Neural crest cell (in vitro differentiated cells): ENCODE results near the gene RBM46. TPM values are rescaled to one million over a fixed set of nuclear protein-coding genes. Genes with fewer than 3 reads are reported as not detected.

ENCODE experiments used
- DNase-seq: peaks from one replicate; pipeline ENCODE4 v3.0.0; 2021; ENCODE audit warnings: low read depth, mixed read lengths, low spot score
- H3K27ac Mint-ChIP-seq: one replicate; pipeline ENCODE4 v1.8.0; 2021; ENCODE audit warnings: mild to moderate bottlenecking, mixed read lengths; ENCODE audit not compliant: unreplicated experiment
- H3K27me3 Mint-ChIP-seq: 2 replicates; pipeline ENCODE4 v1.8.0; 2021; ENCODE audit warnings: low read depth, mild to moderate bottlenecking, mixed read lengths
- H3K36me3 Mint-ChIP-seq: 2 replicates; pipeline ENCODE4 v1.8.0; 2021; ENCODE audit warnings: low read depth, mild to moderate bottlenecking, mixed read lengths
- H3K4me1 Mint-ChIP-seq: 2 replicates; pipeline ENCODE4 v1.8.0; 2021; ENCODE audit warnings: mixed read lengths
- H3K4me3 Mint-ChIP-seq: one replicate; pipeline ENCODE4 v1.8.0; 2021; ENCODE audit warnings: mild to moderate bottlenecking, mixed read lengths
- H3K9me3 Mint-ChIP-seq: 2 replicates; pipeline ENCODE4 v1.8.0; 2021; ENCODE audit warnings: mixed read lengths
- long read RNA-seq: library from polyadenylated mRNA; unstranded; transcript quantifications from one replicate; pipeline ENCODE4 v2.0.0, GENCODE V29; 2020
- total RNA-seq: library from RNA; stranded (reverse); gene quantifications from 2 replicates; pipeline ENCODE4 v1.2.1, GENCODE V29; 2021
- TF ChIP-seq, protein P1 (sequence below): fragments of 200-600 bp; sonication (generic); conservative IDR thresholded peaks from 2 replicates; pipeline ENCODE4 v1.5.0; 2021; ENCODE audit warnings: antibody characterized with exemption, mild to moderate bottlenecking

RBM46 gene
- not detected in 2 replicates for total RNA-seq
- long read RNA-seq: 0 reads

DNA sequence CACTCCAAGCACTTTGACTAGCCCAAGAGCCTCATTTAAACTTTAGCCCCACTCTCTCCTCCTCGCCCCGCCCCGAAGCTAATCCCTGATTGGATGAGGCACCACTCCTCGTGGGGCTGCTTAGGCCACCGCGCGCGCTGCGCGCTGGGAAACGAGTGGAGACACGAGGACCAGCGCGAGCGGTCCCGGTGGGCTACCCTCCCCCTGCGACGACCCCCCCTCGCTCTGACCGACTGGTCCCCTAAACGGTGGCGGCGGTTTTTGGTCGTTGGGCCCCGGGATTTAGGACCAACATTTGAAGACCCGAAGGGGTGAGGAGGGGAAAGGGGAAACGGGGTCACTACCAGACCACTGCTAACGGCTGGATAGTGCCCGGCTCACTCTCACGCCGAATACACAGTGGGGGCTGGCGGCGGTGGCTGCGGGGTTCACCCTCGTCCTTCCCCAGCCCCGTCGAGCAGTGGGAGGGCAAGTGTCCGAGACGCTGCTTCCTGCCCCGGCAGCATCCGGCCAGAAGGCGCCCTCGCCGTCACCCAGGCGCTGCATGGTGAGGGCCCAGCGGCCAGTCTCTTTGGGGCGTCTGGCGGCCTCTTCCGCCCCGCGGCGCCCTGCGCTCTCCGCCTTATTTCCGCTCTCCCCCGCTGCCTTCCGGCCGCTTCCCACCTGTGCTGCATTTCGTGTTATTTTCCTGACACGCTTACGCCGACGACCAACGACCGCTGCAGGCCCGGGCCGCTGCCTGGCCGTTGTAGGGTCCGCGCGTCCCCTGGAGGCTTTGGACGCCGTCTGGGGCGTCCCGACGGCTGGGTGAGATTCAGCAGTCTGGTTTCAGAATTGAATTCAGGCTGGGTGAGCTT is at the start of gene RBM46:
TSS of gene RBM46 (plus strand) at position 147 of the 857 bp plus-strand sequence. CDS start 15,481 bp downstream, outside the sequence.
- TF ChIP-seq, protein P1, sequence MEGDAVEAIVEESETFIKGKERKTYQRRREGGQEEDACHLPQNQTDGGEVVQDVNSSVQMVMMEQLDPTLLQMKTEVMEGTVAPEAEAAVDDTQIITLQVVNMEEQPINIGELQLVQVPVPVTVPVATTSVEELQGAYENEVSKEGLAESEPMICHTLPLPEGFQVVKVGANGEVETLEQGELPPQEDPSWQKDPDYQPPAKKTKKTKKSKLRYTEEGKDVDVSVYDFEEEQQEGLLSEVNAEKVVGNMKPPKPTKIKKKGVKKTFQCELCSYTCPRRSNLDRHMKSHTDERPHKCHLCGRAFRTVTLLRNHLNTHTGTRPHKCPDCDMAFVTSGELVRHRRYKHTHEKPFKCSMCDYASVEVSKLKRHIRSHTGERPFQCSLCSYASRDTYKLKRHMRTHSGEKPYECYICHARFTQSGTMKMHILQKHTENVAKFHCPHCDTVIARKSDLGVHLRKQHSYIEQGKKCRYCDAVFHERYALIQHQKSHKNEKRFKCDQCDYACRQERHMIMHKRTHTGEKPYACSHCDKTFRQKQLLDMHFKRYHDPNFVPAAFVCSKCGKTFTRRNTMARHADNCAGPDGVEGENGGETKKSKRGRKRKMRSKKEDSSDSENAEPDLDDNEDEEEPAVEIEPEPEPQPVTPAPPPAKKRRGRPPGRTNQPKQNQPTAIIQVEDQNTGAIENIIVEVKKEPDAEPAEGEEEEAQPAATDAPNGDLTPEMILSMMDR: no peak
- Mint-ChIP-seq H3K4me3 (no peak within 1 kb of the TSS), H3K36me3 (no peaks in the 10 kb centered on the region), H3K27me3 (peaks cover 2% of the 10 kb centered on the region), H3K4me1 (no peaks in the 10 kb centered on the region), H3K9me3 (no peaks in the 10 kb centered on the region), H3K27ac (no peak within 1 kb of the TSS)
- no peak for DNase-seq

DNA sequence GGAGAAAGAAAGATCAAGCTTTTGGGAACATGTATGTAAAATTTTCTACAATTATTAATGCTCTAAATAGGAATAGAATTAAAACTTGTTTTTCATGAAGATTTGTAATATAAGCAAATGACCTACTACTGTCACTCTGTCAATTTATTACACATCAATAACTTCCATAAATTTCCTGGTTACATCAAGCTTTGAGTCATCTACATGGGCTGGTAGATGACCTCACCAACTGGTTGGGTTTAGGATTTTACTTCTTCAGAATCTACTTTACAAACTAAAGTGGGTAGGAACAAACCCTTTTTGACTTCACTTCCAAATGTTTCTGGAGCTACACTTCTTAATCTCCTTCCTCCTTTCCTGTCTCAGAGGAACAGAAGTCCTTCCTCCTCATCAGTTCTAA is 49.3 kb upstream of the RBM46 start:
- Mint-ChIP-seq H3K27me3 (peaks cover 48% of the 10 kb centered on the region), H3K36me3 (no peaks in the 10 kb centered on the region), H3K4me3 (no peak overlapping the region), H3K9me3 (no peaks in the 10 kb centered on the region), H3K27ac (no peak overlapping the region), H3K4me1 (peaks cover 10% of the 10 kb centered on the region)
- DNase-seq: no peak
- TF ChIP-seq, protein P1: no peak

DNA sequence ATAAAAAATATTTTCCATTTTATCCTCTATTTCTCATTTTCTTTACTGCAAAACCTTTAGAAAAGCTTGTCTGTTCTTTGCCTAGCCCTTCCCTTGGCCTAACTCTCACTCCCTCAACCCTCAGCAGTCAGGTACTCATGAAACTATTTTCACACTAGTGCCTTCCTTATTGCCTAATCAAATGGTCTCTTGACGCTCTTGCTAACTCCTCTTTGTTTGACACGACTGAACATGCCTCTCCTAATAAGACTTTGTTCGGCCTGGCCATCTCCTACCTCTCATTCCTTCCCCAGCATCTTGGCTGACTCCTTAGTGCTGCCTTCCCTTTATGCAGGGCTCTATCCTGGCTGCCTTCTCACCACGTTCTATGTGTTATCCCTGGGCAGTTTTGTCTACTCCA is 48.4 kb upstream of the RBM46 start:
- TF ChIP-seq, protein P1: no peak
- DNase-seq: no peak
- H3K27me3 Mint-ChIP-seq: peaks cover 42% of the 10 kb centered on the region
- no peak overlapping the region for H3K27ac Mint-ChIP-seq
- no peaks in the 10 kb centered on the region for H3K9me3 Mint-ChIP-seq
- peaks cover 3% of the 10 kb centered on the region for H3K4me1 Mint-ChIP-seq
- H3K4me3 Mint-ChIP-seq: no peak overlapping the region
- no peaks in the 10 kb centered on the region for H3K36me3 Mint-ChIP-seq

DNA sequence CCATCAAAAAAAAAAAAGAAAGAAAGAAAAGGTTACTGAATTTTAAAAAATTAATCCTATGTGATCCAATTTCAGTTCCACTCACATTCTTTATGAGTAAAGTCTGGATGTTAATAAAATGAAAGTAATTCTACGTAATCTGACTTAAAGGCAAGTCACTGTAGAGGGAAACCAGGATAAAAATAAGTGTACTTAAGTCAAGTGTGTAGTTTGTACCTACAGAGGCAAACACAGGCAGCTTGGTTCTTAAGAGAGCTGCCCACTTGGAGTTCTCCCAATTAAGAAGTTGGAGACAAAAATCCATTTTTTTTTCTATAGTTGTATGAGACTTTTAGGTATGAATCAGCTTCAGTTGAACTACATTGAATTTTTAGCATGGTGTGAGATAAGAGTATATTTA is 44.3 kb upstream of the RBM46 start:
- H3K27ac Mint-ChIP-seq: no peak overlapping the region
- H3K27me3 Mint-ChIP-seq: peaks cover 60% of the 10 kb centered on the region
- TF ChIP-seq, protein P1: no peak
- no peak for DNase-seq
- H3K36me3 Mint-ChIP-seq: no peaks in the 10 kb centered on the region
- no peaks in the 10 kb centered on the region for H3K9me3 Mint-ChIP-seq
- no peak overlapping the region for H3K4me3 Mint-ChIP-seq
- peaks cover 10% of the 10 kb centered on the region for H3K4me1 Mint-ChIP-seq

DNA sequence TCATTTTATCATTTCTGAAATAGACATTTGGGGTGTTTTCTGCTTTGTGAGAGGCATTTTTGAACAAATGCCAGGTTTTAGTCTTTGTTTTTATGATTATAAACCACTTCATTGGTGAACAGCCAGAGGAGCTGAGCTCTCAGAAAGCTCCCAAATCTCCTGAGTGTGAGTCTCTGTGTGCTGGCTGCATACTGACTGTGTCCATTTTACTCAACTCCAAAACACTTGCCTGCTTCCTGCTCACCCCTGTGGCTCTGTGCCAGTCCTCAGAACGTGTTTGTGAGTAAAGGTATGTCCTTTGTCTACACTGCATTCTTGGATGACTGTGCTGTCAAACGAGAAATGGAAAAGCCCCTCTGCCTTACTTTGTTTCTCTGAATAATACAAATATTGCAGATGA is 42.6 kb upstream of the RBM46 start:
- peaks cover 68% of the 10 kb centered on the region for H3K27me3 Mint-ChIP-seq
- H3K4me1 Mint-ChIP-seq: peaks cover 19% of the 10 kb centered on the region
- no peak overlapping the region for H3K4me3 Mint-ChIP-seq
- no peaks in the 10 kb centered on the region for H3K9me3 Mint-ChIP-seq
- TF ChIP-seq, protein P1: no peak
- DNase-seq: no peak
- H3K27ac Mint-ChIP-seq: no peak overlapping the region
- H3K36me3 Mint-ChIP-seq: no peaks in the 10 kb centered on the region
